Activated CD8-positive, alpha-beta memory T cell treated with anti-CD3 and anti-CD28 coated beads, Interleukin-2, amount 10 ng/mL, durations not matched to agents 7 days and 5 days (primary cell): ENCODE measurements around the gene DAP. TPM values are rescaled to one million over a fixed set of nuclear protein-coding genes. Genes with fewer than 3 reads are reported as not detected.

ENCODE experiments used
- ATAC-seq: fragments of 150-1000 bp; cut with Tn5 transposase; one replicate; pipeline ENCODE4 v1.10.0; 2021; ENCODE audit warnings: moderate library complexity
- CTCF ChIA-PET: fragments of 350-600 bp; sonication (Branson Sonifier 250); formaldehyde crosslinking; loops from one replicate; lab custom pipeline; 2021; ENCODE audit warnings: antibody characterized with exemption; lab: Charles Lee
- DNase-seq: peaks from one replicate; pipeline ENCODE4 v3.0.0-alpha.2; 2020
- H3K27ac Mint-ChIP-seq: one replicate; pipeline ENCODE4 v1.8.0; 2021; ENCODE audit warnings: mild to moderate bottlenecking, mixed read lengths
- H3K27me3 Mint-ChIP-seq: one replicate; pipeline ENCODE4 v1.8.0; 2021; ENCODE audit warnings: mixed read lengths
- H3K36me3 Mint-ChIP-seq: one replicate; pipeline ENCODE4 v1.8.0; 2021; ENCODE audit warnings: mild to moderate bottlenecking, mixed read lengths
- H3K4me1 Mint-ChIP-seq: one replicate; pipeline ENCODE4 v1.8.0; 2021; ENCODE audit warnings: mixed read lengths
- H3K4me3 Mint-ChIP-seq: one replicate; pipeline ENCODE4 v1.8.0; 2021; ENCODE audit warnings: mild to moderate bottlenecking, moderate library complexity, mixed read lengths
- H3K9me3 Mint-ChIP-seq: one replicate; pipeline ENCODE4 v1.8.0; 2022; ENCODE audit warnings: low read depth, mixed read lengths
- total RNA-seq, 2 experiments: library from RNA; stranded (reverse); gene quantifications; one replicate each; pipeline ENCODE4 v1.2.3, GENCODE V29; 2021

The DAP gene
- total RNA-seq, 2 experiments from 2014 or later, result 44.5 to 52.2 TPM

DNA sequence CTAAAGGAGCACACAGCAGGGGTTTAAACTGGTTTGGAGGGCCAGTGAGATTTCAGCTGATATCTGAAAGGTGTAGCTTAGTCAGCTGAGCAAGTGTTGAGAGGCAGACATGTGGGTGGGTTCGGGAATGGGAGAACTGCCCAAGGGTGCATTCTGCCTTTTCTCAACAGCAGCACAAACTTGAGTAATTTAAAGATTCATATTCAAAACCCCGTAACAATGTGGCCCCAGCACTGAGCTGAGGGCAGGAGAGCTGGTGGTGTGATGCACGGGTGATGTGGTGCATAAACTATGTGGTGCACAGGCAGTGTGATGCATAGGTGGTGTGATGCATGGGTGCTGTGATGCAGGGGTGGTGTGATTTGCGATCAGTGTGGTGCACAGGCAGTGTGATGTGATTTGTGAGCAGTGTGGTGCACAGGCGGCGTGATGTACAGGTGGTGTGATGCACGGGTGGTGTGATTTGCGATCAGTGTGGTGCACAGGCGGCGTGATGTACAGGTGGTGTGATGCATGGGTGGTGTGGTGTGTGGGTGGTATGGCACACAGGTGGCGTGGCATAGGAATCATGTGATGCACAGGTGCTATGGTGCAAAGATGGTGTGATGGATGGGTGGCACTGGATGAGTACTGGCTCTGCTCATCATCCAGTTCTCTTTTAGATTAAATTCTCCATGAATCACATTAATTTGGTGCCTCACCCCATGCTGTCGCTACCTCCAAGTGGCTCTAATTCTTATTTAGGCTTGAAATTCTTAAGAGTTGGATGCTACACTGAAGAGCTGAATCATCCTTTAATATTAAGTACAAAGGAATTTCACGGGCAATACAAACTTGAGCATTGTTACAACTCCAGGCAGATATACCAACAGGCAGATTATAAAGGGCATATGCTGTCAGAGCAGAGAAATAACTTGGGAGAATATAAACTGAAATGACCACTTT is 53.6 kb downstream of the DAP start:
- H3K4me3 Mint-ChIP-seq, result no peak overlapping the region
- CTCF ChIA-PET, result no interaction called here
- H3K27ac Mint-ChIP-seq, result no peak overlapping the region
- no peak for DNase-seq
- peaks cover 3% of the 10 kb centered on the region for H3K36me3 Mint-ChIP-seq
- no peak for ATAC-seq
- H3K9me3 Mint-ChIP-seq, result no peaks in the 10 kb centered on the region
- peaks cover 35% of the 10 kb centered on the region for H3K4me1 Mint-ChIP-seq
- no peaks in the 10 kb centered on the region for H3K27me3 Mint-ChIP-seq

GRCh38 chr5:10706326-10706725 is 54.7 kb downstream of the DAP start:
- no peak overlapping the region for H3K27ac Mint-ChIP-seq
- no peak for ATAC-seq

DNA sequence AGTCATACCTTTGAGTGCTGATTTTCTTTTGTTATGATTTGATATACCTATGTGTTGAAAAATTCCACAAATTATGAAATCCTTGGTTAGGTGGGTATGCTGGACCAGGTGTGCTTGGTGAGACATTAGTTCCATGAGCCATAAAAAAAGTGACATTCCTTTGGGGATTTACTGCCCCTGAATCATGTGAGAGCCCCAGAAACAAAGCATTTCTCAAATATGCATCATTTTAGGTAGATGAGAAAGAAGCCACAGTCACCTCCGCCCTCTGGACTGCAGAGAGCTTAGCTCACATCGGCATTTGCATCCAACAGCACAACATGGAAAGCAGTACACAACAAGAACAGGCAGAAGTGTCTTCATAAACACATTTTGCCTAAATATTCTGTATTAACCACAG is 55.3 kb downstream of the DAP start:
- Mint-ChIP-seq H3K4me1 (peaks cover 27% of the 10 kb centered on the region), H3K36me3 (peaks cover under 1% of the 10 kb centered on the region), H3K4me3 (no peak overlapping the region), H3K27me3 (no peaks in the 10 kb centered on the region), H3K9me3 (no peaks in the 10 kb centered on the region), H3K27ac (peak overlapping the region; percentile 54)
- no peak for DNase-seq
- ATAC-seq, result no peak
- CTCF ChIA-PET, result no interaction called here

More at GRCh38 chr5:10706326-10706725, 54.7 kb downstream of the DAP start:
- DNase-seq, result no peak
- Mint-ChIP-seq H3K36me3 (peaks cover 3% of the 10 kb centered on the region), H3K27me3 (no peaks in the 10 kb centered on the region), H3K4me3 (no peak overlapping the region), H3K9me3 (no peaks in the 10 kb centered on the region), H3K4me1 (peaks cover 29% of the 10 kb centered on the region)
- CTCF ChIA-PET, result no interaction called here

- CTCF ChIA-PET, result no interaction called here
- H3K27me3 Mint-ChIP-seq, result no peaks in the 10 kb centered on the region
- peak overlapping the region; percentile 54 for H3K27ac Mint-ChIP-seq
- no peak overlapping the region for H3K4me3 Mint-ChIP-seq
- peaks cover 28% of the 10 kb centered on the region for H3K4me1 Mint-ChIP-seq
- ATAC-seq (peak; percentile 72), DNase-seq (peak; percentile 55)
- H3K9me3 Mint-ChIP-seq, result no peaks in the 10 kb centered on the region
- H3K36me3 Mint-ChIP-seq, result no peaks in the 10 kb centered on the region
Measured at GRCh38 chr5:10704949-10705621, 55.9 kb downstream of the DAP start.

DNA sequence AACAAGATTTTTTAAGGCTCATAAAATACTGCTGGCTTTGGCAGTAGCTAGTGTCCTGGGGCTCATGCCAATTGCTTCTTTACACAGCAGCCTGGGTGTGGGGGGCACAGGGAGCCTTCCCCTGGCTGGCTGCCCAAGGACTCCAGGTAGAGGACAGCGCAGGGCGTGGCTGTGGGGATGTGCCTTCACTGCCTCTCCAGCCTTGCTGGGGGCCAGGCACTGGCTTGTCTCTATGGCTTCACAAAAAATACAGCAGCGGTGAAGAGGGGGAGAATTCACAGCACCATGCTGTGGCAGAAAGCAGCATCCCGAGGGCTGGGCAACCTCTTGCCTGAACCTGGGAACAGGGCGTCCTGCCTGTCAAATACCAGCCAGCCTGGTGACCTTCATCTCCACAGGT is 57.4 kb downstream of the DAP start:
- Mint-ChIP-seq H3K36me3 (no peaks in the 10 kb centered on the region), H3K4me1 (peaks cover 31% of the 10 kb centered on the region), H3K27me3 (no peaks in the 10 kb centered on the region)

GRCh38 chr5:10702911-10703491 is 58.0 kb downstream of the DAP start:
- no peak for ATAC-seq
- DNase-seq, result no peak
- Mint-ChIP-seq H3K4me3 (no peak overlapping the region), H3K27ac (no peak overlapping the region), H3K27me3 (no peaks in the 10 kb centered on the region), H3K9me3 (no peaks in the 10 kb centered on the region), H3K4me1 (peaks cover 31% of the 10 kb centered on the region), H3K36me3 (no peaks in the 10 kb centered on the region)
- CTCF ChIA-PET, result interaction anchor here (1.0 to 2.4 kb wide), 6 partner anchors 12 to 258 kb away, joined by 3 to 8 read pairs (median 5); no protein-coding TSS in a partner anchor

More for the DNA sequence above, 57.4 kb downstream of the DAP start:
- no peak overlapping the region for H3K27ac Mint-ChIP-seq
- CTCF ChIA-PET, result interaction anchor here (1.0 to 2.4 kb wide), 4 partner anchors 13 to 258 kb away, joined by 3 to 8 read pairs (median 6); no protein-coding TSS in a partner anchor
- ATAC-seq (no peak), DNase-seq (no peak)
- no peak overlapping the region for H3K4me3 Mint-ChIP-seq
- no peaks in the 10 kb centered on the region for H3K9me3 Mint-ChIP-seq

GRCh38 chr5:10702040-10702629 is 58.9 kb downstream of the DAP start:
- H3K4me1 Mint-ChIP-seq, result peaks cover 31% of the 10 kb centered on the region
- CTCF ChIA-PET, result interaction anchor here (1.0 to 2.4 kb wide), 6 partner anchors 11 to 249 kb away, joined by 3 to 8 read pairs (median 5); no protein-coding TSS in a partner anchor
- ATAC-seq, result no peak

DNA sequence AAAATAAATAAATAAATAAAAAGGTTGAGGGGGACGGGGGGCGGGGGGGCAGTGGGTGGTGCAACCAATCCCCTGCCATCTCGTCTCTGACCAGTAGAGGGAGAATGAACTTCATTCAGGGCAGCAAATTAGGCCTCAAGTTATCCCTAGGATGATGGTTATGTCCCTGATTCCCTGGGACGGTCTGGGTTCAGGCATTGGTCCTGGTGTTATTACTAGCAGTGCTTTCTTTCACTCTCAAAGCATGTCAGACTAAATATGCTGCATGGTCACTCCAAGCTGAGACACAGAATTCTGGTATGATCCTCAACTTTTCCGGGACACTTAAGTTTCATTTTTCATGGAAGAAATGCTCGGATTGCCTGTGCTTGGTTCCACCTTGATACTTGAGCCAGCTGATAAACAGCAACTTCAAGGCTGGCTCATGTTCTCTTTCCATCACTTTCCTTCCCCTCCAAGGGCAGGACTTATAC is 59.4 kb downstream of the DAP start:
- no peaks in the 10 kb centered on the region for H3K36me3 Mint-ChIP-seq
- ATAC-seq, result no peak
- peaks cover 31% of the 10 kb centered on the region for H3K4me1 Mint-ChIP-seq
- no peak for DNase-seq
- no peaks in the 10 kb centered on the region for H3K9me3 Mint-ChIP-seq
- H3K4me3 Mint-ChIP-seq, result no peak overlapping the region
- H3K27ac Mint-ChIP-seq, result no peak overlapping the region
- H3K27me3 Mint-ChIP-seq, result no peaks in the 10 kb centered on the region
- CTCF ChIA-PET, result interaction anchor here (1.0 to 2.4 kb wide), 5 partner anchors 11 to 248 kb away, joined by 3 to 8 read pairs (median 5); no protein-coding TSS in a partner anchor

More at GRCh38 chr5:10702040-10702629, 58.9 kb downstream of the DAP start:
- Mint-ChIP-seq H3K27ac (no peak overlapping the region), H3K36me3 (no peaks in the 10 kb centered on the region), H3K4me3 (no peak overlapping the region), H3K27me3 (no peaks in the 10 kb centered on the region), H3K9me3 (no peaks in the 10 kb centered on the region)
- no peak for DNase-seq

- ATAC-seq (no peak), DNase-seq (no peak)
- peaks cover 31% of the 10 kb centered on the region for H3K4me1 Mint-ChIP-seq
- no peaks in the 10 kb centered on the region for H3K36me3 Mint-ChIP-seq
- no peaks in the 10 kb centered on the region for H3K9me3 Mint-ChIP-seq
- no peak overlapping the region for H3K27ac Mint-ChIP-seq
- no peak overlapping the region for H3K4me3 Mint-ChIP-seq
- CTCF ChIA-PET, result interaction anchor here (0.7 kb wide), 1 partner anchor 21 kb away, joined by 3 read pairs; no protein-coding TSS in a partner anchor
- H3K27me3 Mint-ChIP-seq, result no peaks in the 10 kb centered on the region
Measured at GRCh38 chr5:10700516-10700915, 60.5 kb downstream of the DAP start.

- CTCF ChIA-PET, result interaction anchor here (1.3 kb wide), 1 partner anchor 11 kb away, joined by 4 read pairs; no protein-coding TSS in a partner anchor
- Mint-ChIP-seq H3K4me1 (peaks cover 28% of the 10 kb centered on the region), H3K4me3 (no peak overlapping the region), H3K27me3 (no peaks in the 10 kb centered on the region), H3K27ac (no peak overlapping the region), H3K9me3 (no peaks in the 10 kb centered on the region), H3K36me3 (no peaks in the 10 kb centered on the region)
- DNase-seq (no peak), ATAC-seq (no peak)
Measured at GRCh38 chr5:10699987-10700386, 61.0 kb downstream of the DAP start.

DNA sequence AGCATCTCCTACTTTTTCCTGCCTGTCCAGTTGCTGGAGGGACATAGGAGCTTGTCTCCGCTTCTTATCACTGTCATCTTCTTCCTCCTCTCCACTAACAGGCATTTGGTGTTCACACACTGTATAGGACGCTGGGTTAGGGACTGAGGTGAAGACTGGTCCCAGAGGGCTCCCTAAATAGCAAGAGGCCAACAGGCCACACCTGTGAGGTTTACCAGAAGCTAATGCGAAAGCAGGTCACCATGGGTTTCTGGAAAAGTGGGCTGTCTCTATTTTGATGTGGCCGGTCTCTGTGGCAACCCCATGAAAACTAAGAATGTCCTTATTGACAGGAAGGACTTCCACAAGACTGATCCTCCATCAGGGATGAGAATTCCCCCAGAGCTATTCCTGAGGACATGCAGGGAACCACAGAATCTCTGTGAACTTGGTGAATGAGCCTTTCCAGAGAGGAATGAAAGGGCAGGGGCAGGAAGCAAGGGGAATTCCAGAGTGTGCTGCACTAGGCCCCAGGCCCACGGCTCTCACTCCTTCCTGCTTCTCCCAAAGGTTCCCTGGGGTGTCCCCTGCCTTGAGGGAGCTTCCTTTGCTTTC is 61.7 kb downstream of the DAP start:
- Mint-ChIP-seq H3K9me3 (no peaks in the 10 kb centered on the region), H3K4me3 (no peak overlapping the region), H3K27ac (no peak overlapping the region), H3K36me3 (no peaks in the 10 kb centered on the region), H3K27me3 (no peaks in the 10 kb centered on the region), H3K4me1 (peaks cover 22% of the 10 kb centered on the region)
- DNase-seq (no peak), ATAC-seq (no peak)
- CTCF ChIA-PET, result interaction anchor here (1.3 kb wide), 1 partner anchor 10 kb away, joined by 4 read pairs; no protein-coding TSS in a partner anchor

GRCh38 chr5:10695759-10696543 is 65.1 kb downstream of the DAP start:
- Mint-ChIP-seq H3K4me3 (no peak overlapping the region), H3K27ac (no peak overlapping the region), H3K27me3 (no peaks in the 10 kb centered on the region), H3K36me3 (no peaks in the 10 kb centered on the region), H3K9me3 (no peaks in the 10 kb centered on the region), H3K4me1 (peaks cover 11% of the 10 kb centered on the region)
- CTCF ChIA-PET, result interaction anchor here (1.2 kb wide), 1 partner anchor 61 kb away, joined by 3 read pairs; no protein-coding TSS in a partner anchor
- no peak for DNase-seq
- ATAC-seq, result no peak
